Cardiac fibroblast (primary cell): ENCODE data around the gene ZSWIM2.

Experiments
- DNase-seq, 2 donors: peaks; one replicate each; pipeline versions ENCODE4 v3.0.0 to v3.0.0-alpha.2; 2010; ENCODE audit warnings: low read depth in 2 of 2
- H3K4me3 ChIP-seq, 2 donors: replicated peaks in 1 of 2; 1 replicate in 1 of 2; 2 replicates in 1 of 2; pipeline ENCODE4 v1.5.1; 2011; ENCODE audit warnings: low read depth in 2 of 2, low read length in 2 of 2, mild to moderate bottlenecking in 2 of 2, moderate library complexity in 1 of 2
- TF ChIP-seq, protein P1 (sequence below): IDR thresholded peaks from one replicate; pipeline ENCODE4 v1.5.1; 2011; ENCODE audit warnings: low read depth, mild to moderate bottlenecking, low read length, inconsistent platforms

The ZSWIM2 gene

DNA sequence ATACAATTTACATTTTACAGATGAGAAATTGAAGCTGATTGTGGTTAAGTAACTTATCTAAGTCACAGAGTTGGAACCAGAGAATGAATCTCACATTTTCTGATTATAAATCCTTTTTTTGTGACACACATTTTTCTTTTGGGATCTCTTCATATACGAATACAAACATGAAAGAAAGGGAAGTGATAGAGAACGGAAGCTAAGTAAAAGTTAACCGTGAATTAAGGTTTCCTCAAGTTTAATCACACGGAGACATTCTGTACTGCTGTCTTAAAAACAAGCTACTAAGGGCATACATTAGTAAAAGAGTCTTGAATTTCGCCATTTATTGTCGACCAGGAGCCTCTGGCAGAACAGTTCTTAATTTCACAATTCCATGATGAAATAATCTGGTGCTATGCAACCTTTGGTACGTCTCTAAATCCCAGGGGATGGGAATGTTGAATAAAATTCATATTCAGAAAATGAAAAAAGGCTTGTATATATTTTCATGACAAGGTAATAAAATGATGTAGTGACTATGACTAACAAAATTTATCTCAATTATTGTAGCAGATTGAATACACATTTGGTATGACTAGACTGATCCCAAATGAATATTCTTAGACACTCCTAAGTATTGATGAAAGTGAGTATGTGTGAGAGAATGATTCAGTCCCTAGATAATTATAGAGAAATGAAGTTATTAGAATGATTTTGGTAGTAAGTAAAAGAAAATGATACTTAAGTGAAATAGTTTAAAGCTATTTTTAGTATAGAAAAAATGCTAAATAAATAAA, 40.3 kb upstream of the ZSWIM2 start:
- TF ChIP-seq, protein P1, sequence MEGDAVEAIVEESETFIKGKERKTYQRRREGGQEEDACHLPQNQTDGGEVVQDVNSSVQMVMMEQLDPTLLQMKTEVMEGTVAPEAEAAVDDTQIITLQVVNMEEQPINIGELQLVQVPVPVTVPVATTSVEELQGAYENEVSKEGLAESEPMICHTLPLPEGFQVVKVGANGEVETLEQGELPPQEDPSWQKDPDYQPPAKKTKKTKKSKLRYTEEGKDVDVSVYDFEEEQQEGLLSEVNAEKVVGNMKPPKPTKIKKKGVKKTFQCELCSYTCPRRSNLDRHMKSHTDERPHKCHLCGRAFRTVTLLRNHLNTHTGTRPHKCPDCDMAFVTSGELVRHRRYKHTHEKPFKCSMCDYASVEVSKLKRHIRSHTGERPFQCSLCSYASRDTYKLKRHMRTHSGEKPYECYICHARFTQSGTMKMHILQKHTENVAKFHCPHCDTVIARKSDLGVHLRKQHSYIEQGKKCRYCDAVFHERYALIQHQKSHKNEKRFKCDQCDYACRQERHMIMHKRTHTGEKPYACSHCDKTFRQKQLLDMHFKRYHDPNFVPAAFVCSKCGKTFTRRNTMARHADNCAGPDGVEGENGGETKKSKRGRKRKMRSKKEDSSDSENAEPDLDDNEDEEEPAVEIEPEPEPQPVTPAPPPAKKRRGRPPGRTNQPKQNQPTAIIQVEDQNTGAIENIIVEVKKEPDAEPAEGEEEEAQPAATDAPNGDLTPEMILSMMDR = no peak
- DNase-seq = peak; percentile 77 to 84
- no peak overlapping the region for H3K4me3 ChIP-seq

DNA sequence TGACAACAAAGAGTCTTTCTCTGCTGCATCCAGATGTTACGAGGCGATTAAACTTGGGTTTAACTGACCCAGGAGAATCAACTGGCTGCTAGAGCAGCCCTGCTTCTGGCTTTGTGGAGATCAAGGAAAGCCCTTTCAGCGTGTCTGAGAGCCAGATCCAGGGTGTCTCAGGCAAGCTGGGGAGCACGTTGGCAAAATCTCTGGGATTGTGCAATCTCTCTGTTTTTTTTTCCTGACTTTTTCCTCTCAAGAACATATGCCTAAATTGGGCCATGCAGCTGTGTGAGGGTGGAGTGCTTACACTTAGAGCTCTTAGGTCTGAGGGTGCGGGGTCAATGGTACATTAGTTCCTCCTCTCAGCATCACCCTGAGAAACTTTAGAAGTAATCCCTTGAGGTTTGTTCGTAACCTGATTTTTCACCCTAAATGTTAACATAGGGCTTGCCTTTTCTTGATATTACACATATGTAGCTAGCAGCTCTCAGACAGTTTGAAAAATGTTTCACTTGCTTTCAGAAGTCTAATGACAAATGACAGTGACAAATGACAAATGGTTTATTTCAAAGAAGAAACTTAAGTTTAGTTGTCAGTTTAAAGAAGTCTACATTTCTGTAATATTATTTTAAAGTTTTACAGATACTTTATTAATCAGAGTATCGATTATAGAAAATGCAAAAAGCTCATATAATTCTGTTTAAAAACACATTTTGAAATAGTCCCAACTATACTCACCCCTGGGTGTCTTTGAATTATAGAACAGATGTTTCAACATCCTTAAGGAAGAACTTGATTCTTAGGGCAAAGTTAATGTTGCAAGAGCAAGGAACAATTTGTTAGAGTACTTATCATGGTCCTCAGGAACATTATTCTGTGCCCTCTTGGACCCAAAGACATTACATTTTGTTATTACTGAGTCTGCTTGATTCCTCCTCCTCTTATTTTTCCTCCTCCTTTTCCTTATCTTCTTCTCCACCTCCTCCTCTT, 38.4 kb upstream of the ZSWIM2 start:
- TF ChIP-seq, protein P1 = no peak
- no peak overlapping the region for H3K4me3 ChIP-seq
- peak; percentile 76 to 79 for DNase-seq

DNA sequence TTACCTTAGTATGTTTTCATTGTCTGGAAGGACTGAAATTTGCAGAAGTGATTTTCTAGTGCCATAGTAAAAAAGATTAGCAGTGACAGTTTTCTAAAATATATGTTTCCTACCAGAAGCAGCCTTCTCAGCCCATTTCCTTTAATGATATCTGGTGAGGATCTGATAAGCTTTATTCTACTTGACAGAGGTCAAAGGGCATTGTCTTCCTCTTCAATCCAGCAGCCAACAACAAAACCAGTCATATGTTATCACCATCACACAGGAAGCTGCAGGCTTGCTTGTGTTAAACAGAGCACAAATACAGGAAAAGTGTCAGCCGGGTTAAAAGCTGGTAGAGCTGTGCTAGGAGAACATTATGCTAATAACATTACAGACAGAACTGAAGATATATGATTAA, 35.6 kb upstream of the ZSWIM2 start:
- peak in 1 of 2 donors; percentile 33 for DNase-seq
- H3K4me3 ChIP-seq = no peak overlapping the region
- TF ChIP-seq, protein P1 = no peak

DNA sequence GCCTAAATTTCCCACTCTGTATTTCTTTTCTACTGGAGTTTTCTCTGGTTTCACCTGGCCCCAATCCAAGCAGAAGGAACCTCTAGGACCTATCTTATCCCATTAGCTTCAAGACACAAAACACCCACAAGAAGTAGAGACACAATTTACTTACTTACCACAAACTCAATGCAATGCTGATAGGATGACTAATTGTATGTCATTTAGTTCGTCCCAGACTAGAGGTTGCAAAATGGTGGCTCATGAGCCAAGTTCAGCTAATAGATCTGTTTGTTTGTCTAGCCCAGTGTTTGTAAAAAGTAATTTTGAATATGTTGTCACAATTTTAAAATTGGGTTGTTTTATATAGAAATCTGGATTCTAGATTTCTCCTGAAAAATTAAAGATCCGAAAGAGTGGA, 34.7 kb upstream of the ZSWIM2 start:
- TF ChIP-seq, protein P1 = no peak
- no peak overlapping the region for H3K4me3 ChIP-seq
- peak; percentile 7 to 70 for DNase-seq

DNA sequence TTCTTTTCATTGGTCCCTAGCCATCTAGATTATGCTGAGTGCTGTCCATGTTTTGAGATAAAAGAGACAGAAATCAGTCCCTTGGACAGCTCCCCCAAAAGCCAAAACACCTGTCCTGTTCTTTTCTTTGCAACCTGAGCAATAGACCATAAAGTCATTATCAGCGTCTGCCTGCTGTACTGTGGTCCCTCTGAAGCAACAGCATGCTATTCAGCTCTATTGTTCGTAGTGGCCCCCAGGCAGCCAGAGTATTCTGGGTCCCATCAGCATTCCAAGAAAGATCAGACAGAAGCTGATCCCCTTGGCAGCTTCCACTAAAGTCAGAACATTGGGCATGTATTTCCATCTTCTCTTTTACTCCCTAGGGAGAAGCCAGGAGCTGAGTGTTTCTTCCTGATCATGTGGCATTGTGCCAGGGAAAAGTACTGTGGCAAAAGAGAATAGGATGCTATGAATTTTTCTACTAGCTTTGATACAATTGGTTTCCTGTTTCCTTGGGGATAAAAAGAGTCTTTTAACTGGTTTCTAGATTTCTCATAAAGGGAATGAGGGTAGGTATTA, 33.6 kb upstream of the ZSWIM2 start:
- TF ChIP-seq, protein P1 = no peak
- peak; percentile 43 to 66 for DNase-seq

DNA sequence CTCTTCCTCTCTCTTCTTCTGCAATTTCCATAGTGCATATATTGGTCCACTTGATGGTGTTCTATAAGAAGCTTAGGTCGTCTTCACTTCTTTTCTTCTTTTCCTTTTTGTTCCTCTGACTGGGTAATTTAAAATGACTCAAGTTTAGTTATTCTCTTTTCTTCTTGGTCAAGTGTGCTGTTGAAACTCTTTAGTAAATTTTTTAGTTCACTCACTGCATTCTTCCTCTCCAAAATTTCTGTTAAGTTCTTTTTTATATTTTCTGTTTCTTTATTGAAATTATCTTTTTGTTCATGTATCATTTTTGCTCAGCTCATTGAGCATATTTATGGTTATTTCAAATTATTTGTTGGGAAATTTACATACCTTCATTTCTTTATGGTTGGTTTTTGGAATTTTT, 32.7 kb upstream of the ZSWIM2 start:
- no peak for DNase-seq
- TF ChIP-seq, protein P1 = no peak
- H3K4me3 ChIP-seq = no peak overlapping the region

More for the DNA sequence above, 33.6 kb upstream of the ZSWIM2 start:
- no peak overlapping the region for H3K4me3 ChIP-seq
